Motor neuron (in vitro differentiated cells): ENCODE results near the gene ZFYVE26. TPM values are rescaled to one million over a fixed set of nuclear protein-coding genes. Genes with fewer than 3 reads are reported as not detected.
A peak's percentile ranks its signal among the peaks of the same experiment; 100 is the strongest.
"Not testable (repeated sequence)": the region's sequence is repeated elsewhere in the genome, so short reads cannot be mapped to it uniquely, and the experiment has no call there.

Source experiments
- ATAC-seq, 8 experiments: fragments of 200-7000 bp; cut with Tn5 transposase; replicated peaks in 6 of 8; 2 replicates each; pipeline ENCODE4 v1.8.0; 2021; ENCODE audit warnings: mild to moderate bottlenecking in 8 of 8, moderate library complexity in 8 of 8
- H3K27ac ChIP-seq, 2 donors: fragments of 250-450 bp; sonication (Bioruptor Pico); 2 replicates each; pipeline ENCODE4 v1.9.0; 2021; ENCODE audit warnings: antibody characterized with exemption in 2 of 2, mild to moderate bottlenecking in 2 of 2, moderate library complexity in 1 of 2
- H3K4me1 ChIP-seq, 2 donors: fragments of 250-450 bp; sonication (Bioruptor Pico); replicated peaks in 1 of 2; 2 replicates each; pipeline ENCODE4 v1.6.1; 2021; ENCODE audit warnings: antibody characterized with exemption in 2 of 2, mild to moderate bottlenecking in 2 of 2, moderate library complexity in 1 of 2
- H3K4me3 ChIP-seq, 5 donors: fragments of 250-450 bp; sonication (Bioruptor Pico); 2 replicates each; pipeline ENCODE4 v1.9.0; 2021; ENCODE audit warnings: antibody characterized with exemption in 5 of 5, mild to moderate bottlenecking in 5 of 5, moderate library complexity in 4 of 5
- WGBS, 10 experiments: fragments of 450-650 bp; shearing (Covaris generic); methylation state at CpG; one replicate each; pipeline ENCODE4 v1.0.0; 2022; 5-methylcytosine and 5-hydroxymethylcytosine counted together
- in situ Hi-C, 9 experiments: fragments of 400-800 bp; cut with MboI; loops; one replicate each; pipeline ENCODE4 v1.15.0; 2021; ENCODE audit warnings: low sequenced_read_pairs in 9 of 9, low pct_unique_long_range_greater_than_20kb in 2 of 9; ENCODE audit not compliant: unreplicated experiment in 9 of 9
- total RNA-seq, 8 experiments: library from RNA; unstranded; fragments of 300-600 nt; gene quantifications; 2 replicates each; pipeline versions ENCODE4 v1.2.3 to v1.2.4, GENCODE V29; 2022

Gene ZFYVE26
- total RNA-seq, 8 experiments from 2014 or later = 6.8 to 26.5 (median 13.1) TPM

GRCh38 chr14:67835596-67835995 lies 19.2 kb upstream of the ZFYVE26 start:
- ATAC-seq = no peak
- in situ Hi-C loops = loop anchor here in 2 of 9 experiments (25.0 kb wide), 1 partner anchor 1002 kb away; no protein-coding TSS in a partner anchor
- H3K4me1 ChIP-seq = no peaks in the 10 kb centered on the region
- no peak overlapping the region for H3K4me3 ChIP-seq
- H3K27ac ChIP-seq = no peak overlapping the region

DNA sequence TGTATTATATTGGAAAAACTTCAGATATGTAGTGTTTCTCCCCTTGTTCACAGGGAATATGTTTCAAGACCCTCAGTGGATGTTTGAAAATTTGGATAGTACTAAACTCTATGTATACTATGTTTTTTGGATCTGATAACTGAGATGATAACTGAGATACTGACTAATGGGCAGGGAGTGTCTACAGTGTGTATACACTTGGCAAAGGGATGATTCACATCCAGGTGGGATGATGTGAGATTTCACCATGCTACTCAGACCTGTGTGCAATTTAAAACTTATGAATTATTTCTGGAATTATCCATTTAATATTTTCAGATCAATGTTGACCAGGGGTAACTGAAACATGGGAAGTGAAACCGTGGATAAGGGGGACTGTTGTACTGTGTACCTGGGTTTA lies 17.0 kb upstream of the ZFYVE26 start:
- no peak overlapping the region for H3K4me3 ChIP-seq
- ATAC-seq = no peak
- in situ Hi-C loops = loop anchor here in 2 of 9 experiments (25.0 kb wide), 1 partner anchor 1004 kb away; no protein-coding TSS in a partner anchor
- no peak overlapping the region for H3K27ac ChIP-seq
- H3K4me1 ChIP-seq = no peaks in the 10 kb centered on the region
- 78 to 100% (median 83%) methylated on average over 1 of the region's 1 CpG; no CpG with 5 or more reads in 4 of the 10 experiments for WGBS, 10 experiments

GRCh38 chr14:67831113-67831512 lies 14.7 kb upstream of the ZFYVE26 start:
- in situ Hi-C loops = loop anchor here in 2 of 9 experiments (25.0 kb wide), 1 partner anchor 1006 kb away; no protein-coding TSS in a partner anchor
- H3K27ac ChIP-seq = no peak overlapping the region
- no peak overlapping the region for H3K4me3 ChIP-seq
- 66 to 100% (median 92%) methylated on average over 2 to 8 of the region's 8 CpGs; no CpG with 5 or more reads in 1 of the 10 experiments for WGBS, 10 experiments
- no peaks in the 10 kb centered on the region for H3K4me1 ChIP-seq
- ATAC-seq = no peak

DNA sequence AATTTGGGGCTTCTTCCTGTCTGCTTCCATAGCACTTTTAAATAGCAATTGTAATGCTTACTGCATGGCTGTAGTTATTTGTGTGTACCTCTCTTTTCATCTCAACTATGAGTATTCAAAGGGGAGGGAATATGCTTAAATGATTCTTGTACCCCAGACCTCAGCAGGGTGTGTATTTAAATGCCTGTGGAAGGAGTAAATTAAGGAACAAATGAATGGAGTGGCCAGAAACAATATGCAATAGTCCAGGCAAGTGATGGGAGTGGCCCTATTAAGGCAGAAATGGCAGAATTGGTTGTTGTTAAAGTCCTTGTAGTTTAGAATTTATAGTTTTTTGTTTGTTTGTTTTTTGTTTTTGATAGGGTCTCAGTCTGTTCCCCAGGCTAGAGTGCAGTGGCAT lies 4.7 kb upstream of the ZFYVE26 start:
- H3K4me1 ChIP-seq = peaks cover 7% of the 10 kb centered on the region in 2 donors
- in situ Hi-C loops = no loop called here
- H3K4me3 ChIP-seq = no peak overlapping the region
- no peak overlapping the region for H3K27ac ChIP-seq
- no peak for ATAC-seq

- in situ Hi-C loops = no loop called here
- Histone ChIP-seq H3K4me3 (peak overlapping the region; percentile 57 to 100 (median 97)), H3K4me1 (peaks cover 9% of the 10 kb centered on the region in 2 donors), H3K27ac (no peak overlapping the region)
- ATAC-seq = peak in 1 of 8 experiments; percentile 3
- 0 to 54% (median 33%) methylated on average over 2 to 13 of the region's 13 CpGs for WGBS, 10 experiments
Measured at GRCh38 chr14:67820428-67820971, 4.1 kb upstream of the ZFYVE26 start.

DNA sequence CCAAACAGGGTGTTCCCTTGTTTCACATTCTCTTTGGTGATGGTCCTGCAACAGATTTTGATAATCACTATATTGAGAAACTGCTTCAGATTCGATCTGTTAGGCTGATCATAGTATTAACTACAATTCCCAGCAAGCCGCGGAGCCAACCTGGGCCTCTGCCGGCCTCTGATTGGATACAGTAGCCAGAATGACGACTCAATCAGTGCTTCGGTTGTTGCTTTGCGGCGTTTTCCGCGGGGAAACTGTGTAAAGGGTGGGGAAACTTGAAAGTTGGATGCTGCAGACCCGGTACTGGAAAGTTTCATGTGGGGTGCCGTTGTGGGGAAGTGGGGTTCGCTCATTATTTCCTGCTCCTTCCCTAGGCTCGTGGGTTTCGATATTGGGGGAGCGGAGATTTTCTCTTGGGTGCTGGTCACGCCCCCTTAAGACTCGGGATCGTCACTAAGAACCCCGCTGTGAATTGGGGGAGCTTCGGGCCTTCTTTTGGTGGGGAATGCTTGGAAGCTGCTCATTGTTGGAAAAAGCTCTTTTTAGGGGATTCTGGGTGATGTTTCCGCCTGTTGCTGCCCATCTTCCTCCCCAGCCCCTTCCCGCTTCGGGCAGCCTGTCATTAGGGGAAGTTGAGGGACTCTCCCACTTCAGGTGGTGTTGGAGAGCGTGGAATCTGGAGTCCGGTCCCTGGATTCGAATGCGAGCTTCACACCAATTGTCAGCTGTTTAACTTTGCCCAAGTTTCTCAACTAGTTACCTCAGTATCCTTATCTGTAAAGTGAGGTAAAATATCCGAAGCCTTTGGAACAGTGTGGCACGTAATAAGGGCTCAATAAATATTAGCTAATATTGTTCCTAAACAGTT lies 3.4 kb upstream of the ZFYVE26 start, which contains the start of gene RAD51B:
TSS of gene RAD51B (plus strand) at position 217 of the 859 bp plus-strand sequence.
- WGBS, 10 experiments = 0 to 10% (median 1%) methylated on average over 2 to 23 of the region's 30 CpGs
- H3K4me1 ChIP-seq = peaks cover 14 to 17% of the 10 kb centered on the region in 2 donors
- in situ Hi-C loops = no loop called here
- H3K27ac ChIP-seq = peak within 1 kb of the TSS in 1 of 2 donors; percentile 48
- peak within 1 kb of the TSS; percentile 57 to 100 (median 97) for H3K4me3 ChIP-seq
- peak; percentile 59 to 78 (median 67) for ATAC-seq

DNA sequence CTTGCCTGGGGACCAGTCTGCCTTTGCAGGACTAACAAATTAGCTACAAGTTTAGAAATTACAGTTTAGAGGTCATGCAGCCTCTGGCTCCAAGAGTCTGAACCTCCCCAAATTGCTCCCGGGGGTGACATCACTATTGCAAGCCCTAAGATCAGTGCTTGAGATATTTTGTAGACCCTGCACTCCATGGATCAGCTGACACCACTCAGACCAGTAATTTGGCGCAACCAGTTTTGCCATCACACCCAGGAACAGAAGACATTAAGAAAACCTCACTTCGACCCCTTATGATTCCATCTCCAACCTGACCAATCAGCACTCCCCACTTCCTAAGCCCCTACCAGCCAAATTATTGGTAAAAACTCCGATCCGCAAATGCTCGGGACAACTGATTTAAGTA lies 2.1 kb upstream of the ZFYVE26 start:
- ATAC-seq, in situ Hi-C loops, H3K4me3 ChIP-seq, H3K27ac ChIP-seq: not testable (repeated sequence)
- 60 to 100% (median 95%) methylated on average over 1 to 5 of the region's 6 CpGs; no CpG with 5 or more reads in 2 of the 10 experiments for WGBS, 10 experiments
- peaks cover 14 to 18% of the 10 kb centered on the region in 2 donors for H3K4me1 ChIP-seq

GRCh38 chr14:67817750-67818438 lies 1.5 kb upstream of the ZFYVE26 start:
- Histone ChIP-seq H3K27ac (no peak overlapping the region), H3K4me1 (peaks cover 14 to 18% of the 10 kb centered on the region in 2 donors), H3K4me3 (no peak overlapping the region)
- ATAC-seq = no peak
- WGBS, 10 experiments = 77 to 100% (median 89%) methylated on average over 2 to 11 of the region's 14 CpGs
- in situ Hi-C loops = no loop called here

- H3K27ac ChIP-seq = peak overlapping the region in 1 of 2 donors; percentile 75
- in situ Hi-C loops = no loop called here
- ATAC-seq = peak in 3 of 8 experiments; percentile 2 to 41 (median 25)
- peaks cover 14 to 18% of the 10 kb centered on the region in 2 donors for H3K4me1 ChIP-seq
- 0 to 16% (median 6%) methylated on average over 5 to 12 of the region's 14 CpGs; no CpG with 5 or more reads in 1 of the 10 experiments for WGBS, 10 experiments
- H3K4me3 ChIP-seq = peak overlapping the region; percentile 64 to 94 (median 79)
Measured at GRCh38 chr14:67815573-67816225, 691 bp downstream of the ZFYVE26 start.

- ATAC-seq = no peak
- H3K4me3 ChIP-seq = peak overlapping the region in 1 of 5 donors; percentile 92
- no peak overlapping the region for H3K27ac ChIP-seq
- 60 to 90% (median 71%) methylated on average over 1 to 2 of the region's 2 CpGs; no CpG with 5 or more reads in 1 of the 10 experiments for WGBS, 10 experiments
- H3K4me1 ChIP-seq = peaks cover 10 to 14% of the 10 kb centered on the region in 2 donors
- in situ Hi-C loops = no loop called here
Measured at GRCh38 chr14:67814821-67815220, 1.6 kb downstream of the ZFYVE26 start.

GRCh38 chr14:67806246-67806645 lies 10.1 kb downstream of the ZFYVE26 start:
- no peak overlapping the region for H3K4me3 ChIP-seq

DNA sequence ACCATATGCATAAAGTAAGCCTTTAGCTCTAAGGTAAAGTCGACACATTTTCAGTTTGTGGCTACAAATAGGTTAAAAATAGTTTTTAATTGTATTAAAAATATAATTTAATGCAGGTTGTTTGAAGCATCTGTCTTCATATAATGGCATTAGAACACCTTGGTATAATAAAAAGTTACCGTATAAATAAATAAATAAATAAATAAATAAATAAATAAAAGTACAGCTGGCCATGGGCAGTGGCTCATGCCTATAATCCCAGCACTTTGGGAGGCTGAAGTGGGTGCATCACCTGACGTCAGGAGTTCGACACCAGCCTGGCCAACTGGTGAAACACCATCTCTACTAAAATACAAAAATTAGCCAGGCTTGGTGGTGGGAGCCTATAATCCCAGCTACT lies 15.6 kb downstream of the ZFYVE26 start:
- in situ Hi-C loops = no loop called here
- no peak for ATAC-seq
- Histone ChIP-seq H3K4me3 (no peak overlapping the region), H3K4me1 (no peaks in the 10 kb centered on the region), H3K27ac (no peak overlapping the region)
- 86 to 100% (median 94%) methylated on average over 1 to 4 of the region's 4 CpGs for WGBS, 10 experiments

More at GRCh38 chr14:67806246-67806645, 10.1 kb downstream of the ZFYVE26 start:
- WGBS, 10 experiments = 0 to 100% (median 86%) methylated on average over 1 to 3 of the region's 3 CpGs; no CpG with 5 or more reads in 1 of the 10 experiments
- in situ Hi-C loops = no loop called here
- Histone ChIP-seq H3K4me1 (no peaks in the 10 kb centered on the region), H3K27ac (no peak overlapping the region)
- ATAC-seq = no peak
